Loucy (cell line): ENCODE data around the gene GGCX.

Experiments used
- H2AFZ ChIP-seq: fragments of 200-600 bp; sonication (generic); 2 replicates; pipeline ENCODE4 v1.6.0; 2016; ENCODE audit warnings: antibody characterized with exemption, mild to moderate bottlenecking, low read length, moderate library complexity
- H3F3A ChIP-seq: fragments of 200-600 bp; 2 replicates; pipeline ENCODE4 v1.6.0; 2016; ENCODE audit warnings: antibody characterized with exemption, low read depth, mild to moderate bottlenecking
- H3K27me3 ChIP-seq: fragments of 200-600 bp; sonication (generic); 2 replicates; pipeline ENCODE4 v1.6.1; 2014; ENCODE audit warnings: low read length, mild to moderate bottlenecking; ENCODE audit not compliant: insufficient read depth, poor library complexity, severe bottlenecking
- H3K36me3 ChIP-seq: fragments of 200-600 bp; sonication (generic); 2 replicates; pipeline ENCODE4 v1.6.1; 2016; ENCODE audit warnings: low read length; ENCODE audit not compliant: insufficient read depth
- H3K4me1 ChIP-seq: fragments of 200-600 bp; sonication (generic); 2 replicates; pipeline ENCODE4 v1.5.1; 2014; ENCODE audit warnings: low read length, mild to moderate bottlenecking; ENCODE audit not compliant: insufficient read depth, poor library complexity, severe bottlenecking
- H3K4me2 ChIP-seq: fragments of 200-600 bp; sonication (generic); 2 replicates; pipeline ENCODE4 v1.6.0; 2014; ENCODE audit warnings: antibody characterized with exemption, low read length, low read depth, mild to moderate bottlenecking; ENCODE audit not compliant: poor library complexity, severe bottlenecking
- H3K4me3 ChIP-seq: fragments of 200-600 bp; sonication (generic); 2 replicates; pipeline ENCODE4 v1.5.1; 2014; ENCODE audit warnings: low read length, mild to moderate bottlenecking, mixed read lengths; ENCODE audit not compliant: poor library complexity, severe bottlenecking
- H3K79me2 ChIP-seq: fragments of 200-600 bp; sonication (generic); 2 replicates; pipeline ENCODE4 v1.6.1; 2014; ENCODE audit warnings: low read length; ENCODE audit not compliant: insufficient read depth
- H3K9ac ChIP-seq: fragments of 200-600 bp; sonication (generic); 2 replicates; pipeline ENCODE4 v1.6.0; 2014; ENCODE audit warnings: mild to moderate bottlenecking, low read depth, low read length, moderate library complexity; ENCODE audit not compliant: poor library complexity, severe bottlenecking
- H3K9me2 ChIP-seq: fragments of 200-600 bp; sonication (generic); replicated peaks from 2 replicates; pipeline ENCODE4 v1.6.1; 2016; ENCODE audit warnings: low read depth, low read length, mixed read lengths
- H3K9me3 ChIP-seq: fragments of 200-600 bp; sonication (generic); 2 replicates; pipeline ENCODE4 v1.6.1; 2014; ENCODE audit warnings: mild to moderate bottlenecking, antibody characterized with exemption, low read length, low read depth; ENCODE audit not compliant: insufficient read depth
- H4K20me1 ChIP-seq: fragments of 200-600 bp; sonication (generic); 2 replicates; pipeline ENCODE4 v1.6.0; 2014; ENCODE audit warnings: antibody characterized with exemption, low read length, mild to moderate bottlenecking; ENCODE audit not compliant: insufficient read depth, poor library complexity, severe bottlenecking
- EZH2phosphoT487 ChIP-seq: fragments of 200-600 bp; IDR thresholded peaks from 2 replicates; pipeline ENCODE4 v1.6.1; 2018; ENCODE audit warnings: antibody characterized with exemption, mild to moderate bottlenecking, moderate library complexity, borderline replicate concordance
- TF ChIP-seq, protein P1 (sequence below): fragments of 200-600 bp; sonication (generic); conservative IDR thresholded peaks from 2 replicates; pipeline ENCODE4 v1.5.1; 2014; ENCODE audit warnings: mild to moderate bottlenecking, antibody characterized with exemption, low read length

Gene GGCX

DNA sequence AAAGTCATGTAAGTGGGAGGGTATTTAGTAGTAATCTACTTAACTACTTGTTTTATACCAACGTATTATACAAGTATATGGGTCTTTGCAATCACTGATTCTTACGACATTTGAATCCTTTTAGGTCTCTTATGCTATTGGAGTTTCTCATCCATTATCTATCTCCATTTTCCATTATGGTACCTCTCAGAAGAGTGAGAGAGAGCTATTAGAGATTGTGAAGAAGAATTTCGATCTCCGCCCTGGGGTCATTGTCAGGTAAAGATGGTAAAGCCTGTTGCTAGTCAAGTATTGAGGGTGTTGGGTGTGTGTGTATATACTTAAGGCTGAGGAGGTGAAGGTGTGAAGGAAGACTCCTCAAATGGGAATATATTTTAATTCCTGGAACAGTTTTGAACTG is 18.5 kb downstream of the GGCX start:
- peak overlapping the region; percentile 100 for H3K9ac ChIP-seq

DNA sequence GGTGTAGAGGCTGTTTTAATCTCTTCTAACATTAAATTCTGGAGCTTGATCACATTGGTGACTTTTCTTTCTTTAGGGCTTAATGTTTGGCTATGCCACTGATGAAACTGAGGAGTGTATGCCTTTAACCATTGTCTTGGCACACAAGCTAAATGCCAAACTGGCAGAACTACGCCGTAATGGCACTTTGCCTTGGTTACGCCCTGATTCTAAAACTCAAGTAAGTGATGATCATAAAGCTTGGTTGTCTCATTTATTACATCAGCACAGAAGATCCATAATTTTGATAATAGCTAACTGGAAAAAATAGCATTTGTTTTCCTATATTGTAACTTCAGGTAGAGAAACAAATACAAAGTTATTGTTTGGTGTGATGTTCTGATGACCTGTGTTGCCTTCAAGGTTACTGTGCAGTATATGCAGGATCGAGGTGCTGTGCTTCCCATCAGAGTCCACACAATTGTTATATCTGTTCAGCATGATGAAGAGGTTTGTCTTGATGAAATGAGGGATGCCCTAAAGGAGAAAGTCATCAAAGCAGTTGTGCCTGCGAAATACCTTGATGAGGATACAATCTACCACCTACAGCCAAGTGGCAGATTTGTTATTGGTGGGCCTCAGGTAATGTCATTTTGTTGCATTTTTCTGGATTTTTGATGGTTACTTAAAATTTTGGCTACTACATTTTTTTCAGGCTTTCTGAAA is 19.4 kb downstream of the GGCX start:
- Histone ChIP-seq H4K20me1 (peaks cover 74% of the 10 kb centered on the region), H3F3A (peaks cover 15% of the 10 kb centered on the region), H3K9ac (peak overlapping the region; percentile 100), H3K4me1 (peaks cover 37% of the 10 kb centered on the region), H3K27me3 (peaks cover 4% of the 10 kb centered on the region), H3K79me2 (peaks cover 73% of the 10 kb centered on the region), H3K9me2 (no peaks in the 10 kb centered on the region), H2AFZ (no peak overlapping the region), H3K36me3 (peaks cover 67% of the 10 kb centered on the region), H3K4me3 (peak overlapping the region; percentile 93), H3K4me2 (peak overlapping the region; percentile 97), H3K9me3 (no peaks in the 10 kb centered on the region)
- no peak for TF ChIP-seq EZH2phosphoT487
- TF ChIP-seq, protein P1, sequence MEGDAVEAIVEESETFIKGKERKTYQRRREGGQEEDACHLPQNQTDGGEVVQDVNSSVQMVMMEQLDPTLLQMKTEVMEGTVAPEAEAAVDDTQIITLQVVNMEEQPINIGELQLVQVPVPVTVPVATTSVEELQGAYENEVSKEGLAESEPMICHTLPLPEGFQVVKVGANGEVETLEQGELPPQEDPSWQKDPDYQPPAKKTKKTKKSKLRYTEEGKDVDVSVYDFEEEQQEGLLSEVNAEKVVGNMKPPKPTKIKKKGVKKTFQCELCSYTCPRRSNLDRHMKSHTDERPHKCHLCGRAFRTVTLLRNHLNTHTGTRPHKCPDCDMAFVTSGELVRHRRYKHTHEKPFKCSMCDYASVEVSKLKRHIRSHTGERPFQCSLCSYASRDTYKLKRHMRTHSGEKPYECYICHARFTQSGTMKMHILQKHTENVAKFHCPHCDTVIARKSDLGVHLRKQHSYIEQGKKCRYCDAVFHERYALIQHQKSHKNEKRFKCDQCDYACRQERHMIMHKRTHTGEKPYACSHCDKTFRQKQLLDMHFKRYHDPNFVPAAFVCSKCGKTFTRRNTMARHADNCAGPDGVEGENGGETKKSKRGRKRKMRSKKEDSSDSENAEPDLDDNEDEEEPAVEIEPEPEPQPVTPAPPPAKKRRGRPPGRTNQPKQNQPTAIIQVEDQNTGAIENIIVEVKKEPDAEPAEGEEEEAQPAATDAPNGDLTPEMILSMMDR, result no peak

More for the DNA sequence above, 18.5 kb downstream of the GGCX start:
- Histone ChIP-seq H3K36me3 (peaks cover 68% of the 10 kb centered on the region), H3K4me3 (peak overlapping the region; percentile 93), H3K79me2 (peaks cover 65% of the 10 kb centered on the region), H3K9me2 (no peaks in the 10 kb centered on the region), H3K4me2 (peak overlapping the region; percentile 97), H2AFZ (no peak overlapping the region), H4K20me1 (peaks cover 75% of the 10 kb centered on the region), H3K4me1 (peaks cover 32% of the 10 kb centered on the region), H3K27me3 (peaks cover 4% of the 10 kb centered on the region), H3K9me3 (no peaks in the 10 kb centered on the region), H3F3A (peaks cover 23% of the 10 kb centered on the region)
- TF ChIP-seq EZH2phosphoT487, result no peak
- TF ChIP-seq, protein P1, result no peak

DNA sequence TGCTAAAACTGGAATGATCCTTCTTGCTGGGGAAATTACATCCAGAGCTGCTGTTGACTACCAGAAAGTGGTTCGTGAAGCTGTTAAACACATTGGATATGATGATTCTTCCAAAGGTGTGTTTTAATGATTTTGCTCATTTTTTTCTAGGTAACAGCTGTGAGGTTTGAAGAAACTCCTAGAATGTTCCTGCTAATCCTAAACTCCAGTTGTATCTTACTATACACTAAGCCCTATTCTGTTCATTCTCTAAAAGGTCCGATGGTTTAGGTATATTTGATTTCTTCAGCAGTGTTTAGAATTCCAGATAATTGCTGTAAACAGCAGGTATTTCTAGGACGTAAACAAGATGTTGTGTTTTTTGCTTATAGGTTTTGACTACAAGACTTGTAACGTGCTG is 20.0 kb downstream of the GGCX start:
- peaks cover 63% of the 10 kb centered on the region for H3K36me3 ChIP-seq
- H3K4me2 ChIP-seq, result peak overlapping the region; percentile 97
- peak overlapping the region; percentile 93 for H3K4me3 ChIP-seq
- H2AFZ ChIP-seq, result no peak overlapping the region
- no peaks in the 10 kb centered on the region for H3K9me2 ChIP-seq
- no peaks in the 10 kb centered on the region for H3K9me3 ChIP-seq
- H3K4me1 ChIP-seq, result peaks cover 43% of the 10 kb centered on the region
- peaks cover 80% of the 10 kb centered on the region for H3K79me2 ChIP-seq
- TF ChIP-seq EZH2phosphoT487, result no peak
- TF ChIP-seq, protein P1, result no peak
- peaks cover 69% of the 10 kb centered on the region for H4K20me1 ChIP-seq
- peaks cover 4% of the 10 kb centered on the region for H3K27me3 ChIP-seq
- peaks cover 11% of the 10 kb centered on the region; the same call in 1 of the 2 replicates for H3F3A ChIP-seq
- H3K9ac ChIP-seq, result peak overlapping the region; percentile 100
